SU-DHL-6 (cell line): ENCODE measurements around the gene HASPIN.
"Not testable (repeated sequence)": the region's sequence is repeated elsewhere in the genome, so short reads cannot be mapped to it uniquely, and the experiment has no call there.

Experiments used
- H2AFZ ChIP-seq: fragments of 200-600 bp; sonication (generic); 2 replicates; pipeline ENCODE4 v1.6.1; 2014; ENCODE audit warnings: low read depth, mild to moderate bottlenecking, moderate library complexity, mixed read lengths, antibody characterized with exemption, low read length; ENCODE audit not compliant: severe bottlenecking
- H3F3A ChIP-seq: fragments of 200-600 bp; shearing (Covaris generic); 2 replicates; pipeline ENCODE4 v1.6.0; 2016; ENCODE audit warnings: antibody characterized with exemption, mild to moderate bottlenecking; ENCODE audit not compliant: insufficient read depth
- H3K27ac ChIP-seq: fragments of 200-600 bp; sonication (generic); 2 replicates; pipeline ENCODE4 v1.5.1; 2016; ENCODE audit warnings: low read depth, mild to moderate bottlenecking, low read length, moderate library complexity, mixed read lengths
- H3K27me3 ChIP-seq: fragments of 200-600 bp; sonication (generic), shearing (Covaris generic); 2 replicates; pipeline ENCODE4 v1.6.0; 2014; ENCODE audit warnings: mild to moderate bottlenecking, low read length
- H3K36me3 ChIP-seq: fragments of 200-600 bp; sonication (generic); 2 replicates; pipeline ENCODE4 v1.6.1; 2014; ENCODE audit warnings: mild to moderate bottlenecking, low read length, mixed read lengths
- H3K4me2 ChIP-seq: fragments of 300-600, 200-600 bp; shearing (Covaris generic), sonication (generic); 2 replicates; pipeline ENCODE4 v1.6.0; 2014; ENCODE audit warnings: low read length, low read depth, mild to moderate bottlenecking; ENCODE audit not compliant: poor library complexity, severe bottlenecking
- H3K4me3 ChIP-seq: fragments of 200-600 bp; sonication (generic); 2 replicates; pipeline ENCODE4 v1.5.1; 2014; ENCODE audit warnings: antibody characterized with exemption, low read length, mild to moderate bottlenecking, mixed read lengths; ENCODE audit not compliant: insufficient read depth, poor library complexity, severe bottlenecking
- H3K79me2 ChIP-seq: fragments of 200-600 bp; sonication (generic); 2 replicates; pipeline ENCODE4 v1.6.1; 2014; ENCODE audit warnings: mild to moderate bottlenecking, low read length, moderate library complexity; ENCODE audit not compliant: insufficient read depth
- H3K9ac ChIP-seq: fragments of 200-600 bp; sonication (generic); 2 replicates; pipeline ENCODE4 v1.7.0; 2014; ENCODE audit warnings: mild to moderate bottlenecking, low read length
- H3K9me2 ChIP-seq: fragments of 200-600 bp; sonication (generic); replicated peaks from 2 replicates; pipeline ENCODE4 v1.6.1; 2014; ENCODE audit warnings: low read length; ENCODE audit not compliant: insufficient read depth
- H3K9me3 ChIP-seq: fragments of 200-600 bp; sonication (generic); 2 replicates; pipeline ENCODE4 v1.6.1; 2014; ENCODE audit warnings: low read length, mixed read lengths; ENCODE audit not compliant: insufficient read depth
- H4K20me1 ChIP-seq: fragments of 200-600 bp; sonication (generic); 2 replicates; pipeline ENCODE4 v1.6.1; 2014; ENCODE audit warnings: low read depth, mild to moderate bottlenecking, antibody characterized with exemption, low read length, moderate library complexity, mixed read lengths
- EZH2phosphoT487 ChIP-seq: fragments of 200-600 bp; sonication (generic), shearing (Covaris generic); conservative IDR thresholded peaks from 2 replicates; pipeline ENCODE4 v1.6.1; 2018; ENCODE audit warnings: mild to moderate bottlenecking, antibody characterized with exemption, low read length, moderate library complexity, mixed read lengths
- TF ChIP-seq, protein P1 (sequence below): fragments of 200-600 bp; sonication (generic); IDR thresholded peaks from one replicate; pipeline ENCODE4 v1.5.1; 2017; ENCODE audit warnings: antibody characterized with exemption, mild to moderate bottlenecking, low read length, moderate library complexity; ENCODE audit not compliant: insufficient read depth, poor library complexity, severe bottlenecking

HASPIN gene

DNA sequence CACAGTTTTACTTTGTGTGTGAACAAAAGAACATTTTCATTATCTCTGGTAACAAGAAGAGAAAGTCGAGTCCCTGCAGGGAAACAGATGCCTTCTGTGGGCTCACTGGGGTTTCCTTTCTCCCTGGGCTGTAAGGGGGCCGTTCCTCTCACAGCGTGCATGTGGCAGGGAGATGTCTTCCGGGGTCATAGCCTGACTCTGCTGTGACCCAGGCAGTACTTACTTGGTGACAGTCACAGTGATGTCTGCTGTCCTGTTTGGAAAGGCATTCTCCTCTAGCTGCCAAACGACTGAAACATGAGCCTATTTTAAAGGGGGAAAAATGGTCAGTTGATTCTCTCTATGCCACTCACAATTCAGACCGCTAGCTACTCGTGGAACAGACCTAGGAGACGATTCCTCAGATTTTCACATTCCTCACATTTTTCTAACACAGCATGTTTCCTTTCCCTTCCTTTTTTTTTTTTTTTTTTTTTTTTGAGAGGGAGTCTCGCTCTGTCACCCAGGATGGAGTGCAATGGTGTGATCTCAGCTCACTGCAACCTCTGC lies 7.3 kb downstream of the HASPIN start:
- peaks cover 7% of the 10 kb centered on the region; the same call in 1 of the 2 replicates for H3K36me3 ChIP-seq
- H3K4me2 ChIP-seq = no peak overlapping the region
- no peaks in the 10 kb centered on the region; the same call in 1 of the 2 replicates for H4K20me1 ChIP-seq
- H3K79me2 ChIP-seq = peaks cover 18% of the 10 kb centered on the region
- no peak overlapping the region for H2AFZ ChIP-seq
- TF ChIP-seq EZH2phosphoT487 = no peak
- TF ChIP-seq, protein P1, sequence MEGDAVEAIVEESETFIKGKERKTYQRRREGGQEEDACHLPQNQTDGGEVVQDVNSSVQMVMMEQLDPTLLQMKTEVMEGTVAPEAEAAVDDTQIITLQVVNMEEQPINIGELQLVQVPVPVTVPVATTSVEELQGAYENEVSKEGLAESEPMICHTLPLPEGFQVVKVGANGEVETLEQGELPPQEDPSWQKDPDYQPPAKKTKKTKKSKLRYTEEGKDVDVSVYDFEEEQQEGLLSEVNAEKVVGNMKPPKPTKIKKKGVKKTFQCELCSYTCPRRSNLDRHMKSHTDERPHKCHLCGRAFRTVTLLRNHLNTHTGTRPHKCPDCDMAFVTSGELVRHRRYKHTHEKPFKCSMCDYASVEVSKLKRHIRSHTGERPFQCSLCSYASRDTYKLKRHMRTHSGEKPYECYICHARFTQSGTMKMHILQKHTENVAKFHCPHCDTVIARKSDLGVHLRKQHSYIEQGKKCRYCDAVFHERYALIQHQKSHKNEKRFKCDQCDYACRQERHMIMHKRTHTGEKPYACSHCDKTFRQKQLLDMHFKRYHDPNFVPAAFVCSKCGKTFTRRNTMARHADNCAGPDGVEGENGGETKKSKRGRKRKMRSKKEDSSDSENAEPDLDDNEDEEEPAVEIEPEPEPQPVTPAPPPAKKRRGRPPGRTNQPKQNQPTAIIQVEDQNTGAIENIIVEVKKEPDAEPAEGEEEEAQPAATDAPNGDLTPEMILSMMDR = no peak
- no peak overlapping the region for H3K27ac ChIP-seq
- H3K9ac ChIP-seq = no peak overlapping the region
- no peak overlapping the region for H3K4me3 ChIP-seq
- no peaks in the 10 kb centered on the region for H3K9me2 ChIP-seq
- H3F3A ChIP-seq = no peaks in the 10 kb centered on the region
- no peaks in the 10 kb centered on the region for H3K9me3 ChIP-seq
- H3K27me3 ChIP-seq = no peaks in the 10 kb centered on the region

DNA sequence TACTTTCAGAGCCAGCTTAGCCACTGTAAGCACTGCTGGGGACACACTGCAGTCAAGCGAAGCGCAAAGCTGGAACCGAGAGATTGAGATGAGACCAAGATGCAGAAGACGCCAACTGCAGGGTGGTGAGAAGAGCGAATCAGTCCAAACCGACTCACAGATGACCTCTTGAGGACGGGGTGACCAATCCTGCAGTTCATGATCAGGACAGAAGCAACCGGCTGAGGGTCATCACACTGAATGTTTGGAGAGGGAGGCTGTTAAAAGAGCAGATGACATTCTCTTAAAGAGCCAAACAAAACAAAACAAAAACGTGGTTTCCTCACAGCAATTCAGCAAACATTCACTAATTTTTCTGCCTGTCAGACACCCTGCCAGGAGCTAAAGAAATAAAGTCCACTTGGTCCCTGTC lies 8.5 kb downstream of the HASPIN start:
- Histone ChIP-seq H3K4me3 (no peak overlapping the region), H3K4me2 (no peak overlapping the region), H3K36me3 (peaks cover 5% of the 10 kb centered on the region; the same call in 1 of the 2 replicates), H3K9me2 (no peaks in the 10 kb centered on the region), H4K20me1 (no peaks in the 10 kb centered on the region), H2AFZ (no peak overlapping the region), H3F3A (no peaks in the 10 kb centered on the region), H3K27ac (no peak overlapping the region), H3K9ac (no peak overlapping the region), H3K27me3 (no peaks in the 10 kb centered on the region), H3K79me2 (peaks cover 6% of the 10 kb centered on the region; the same call in 1 of the 2 replicates), H3K9me3 (no peaks in the 10 kb centered on the region)
- TF ChIP-seq EZH2phosphoT487 = no peak
- TF ChIP-seq, protein P1 = no peak

DNA sequence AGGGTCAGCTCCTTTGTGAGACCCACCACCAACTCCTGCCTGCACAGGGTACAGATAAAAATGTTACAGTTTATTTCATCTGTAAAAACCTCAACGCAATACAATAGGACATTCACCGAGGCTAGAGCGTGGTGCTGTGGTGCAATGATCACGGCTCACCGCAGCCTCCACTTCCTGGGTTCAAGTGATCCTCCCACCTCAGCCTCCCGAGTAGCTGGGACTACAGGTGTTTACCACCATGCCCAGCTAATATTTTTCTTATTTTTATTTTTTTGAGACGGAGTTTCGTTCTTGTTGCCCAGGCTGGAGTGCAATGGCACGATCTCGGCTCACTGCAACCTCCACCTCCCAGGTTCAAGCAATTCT lies 11.2 kb downstream of the HASPIN start:
- H3K9ac ChIP-seq, H4K20me1 ChIP-seq, H2AFZ ChIP-seq, H3K36me3 ChIP-seq, H3K79me2 ChIP-seq, H3K4me3 ChIP-seq, H3K9me3 ChIP-seq, H3K4me2 ChIP-seq, H3K9me2 ChIP-seq, H3K27me3 ChIP-seq, H3F3A ChIP-seq, H3K27ac ChIP-seq: not testable (repeated sequence)

DNA sequence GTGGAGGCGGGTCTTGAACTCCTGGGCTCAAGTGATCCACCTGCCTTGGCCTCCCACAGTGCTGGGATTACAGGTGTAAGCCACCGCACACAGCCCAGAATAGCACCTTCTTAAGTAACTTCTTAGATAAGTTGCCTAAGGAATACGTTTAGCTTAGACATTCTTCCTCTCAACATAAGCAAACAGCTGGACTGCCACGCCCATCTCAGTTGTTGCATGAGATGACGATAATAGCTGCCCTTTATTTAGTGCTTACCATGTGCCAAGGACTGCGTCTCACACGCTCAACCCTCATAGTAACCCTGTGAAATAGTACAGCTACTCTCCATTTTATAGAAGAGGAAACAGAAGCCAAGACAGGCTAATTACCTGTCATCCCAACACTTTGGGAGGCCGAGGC lies 11.8 kb downstream of the HASPIN start:
- H3K4me3 ChIP-seq = no peak overlapping the region
- no peaks in the 10 kb centered on the region for H3K9me2 ChIP-seq
- no peaks in the 10 kb centered on the region for H4K20me1 ChIP-seq
- H3F3A ChIP-seq = no peaks in the 10 kb centered on the region
- no peak overlapping the region for H3K27ac ChIP-seq
- H3K9me3 ChIP-seq = no peaks in the 10 kb centered on the region
- H3K9ac ChIP-seq = no peak overlapping the region
- H3K79me2 ChIP-seq = no peaks in the 10 kb centered on the region
- TF ChIP-seq EZH2phosphoT487 = no peak
- TF ChIP-seq, protein P1 = no peak
- H3K27me3 ChIP-seq = no peaks in the 10 kb centered on the region
- H3K36me3 ChIP-seq = no peaks in the 10 kb centered on the region
- H3K4me2 ChIP-seq = no peak overlapping the region
- H2AFZ ChIP-seq = no peak overlapping the region
